GM18870 (cell line): ENCODE results near the gene IRF5.
A peak's percentile ranks its signal among the peaks of the same experiment; 100 is the strongest.
"Not testable (repeated sequence)": the region's sequence is repeated elsewhere in the genome, so short reads cannot be mapped to it uniquely, and the experiment has no call there.

Experiments used
- ATAC-seq: cut with Tn5 transposase; IDR thresholded peaks from one replicate; pipeline ENCODE4 v1.9.1; 2021; ENCODE audit warnings: moderate library complexity; ENCODE audit not compliant: unreplicated experiment

IRF5 gene

GRCh38 chr7:128938544-128939074 lies 882 bp downstream of the IRF5 start:
- ATAC-seq, result no peak

GRCh38 chr7:128939075-128939860 lies 1.5 kb downstream of the IRF5 start:
- ATAC-seq, result peak; percentile 20

GRCh38 chr7:128939861-128940410 lies 2.2 kb downstream of the IRF5 start:
- ATAC-seq, result peak; percentile 17

GRCh38 chr7:128940494-128941322 lies 3.0 kb downstream of the IRF5 start:
- peak; percentile 35 for ATAC-seq

DNA sequence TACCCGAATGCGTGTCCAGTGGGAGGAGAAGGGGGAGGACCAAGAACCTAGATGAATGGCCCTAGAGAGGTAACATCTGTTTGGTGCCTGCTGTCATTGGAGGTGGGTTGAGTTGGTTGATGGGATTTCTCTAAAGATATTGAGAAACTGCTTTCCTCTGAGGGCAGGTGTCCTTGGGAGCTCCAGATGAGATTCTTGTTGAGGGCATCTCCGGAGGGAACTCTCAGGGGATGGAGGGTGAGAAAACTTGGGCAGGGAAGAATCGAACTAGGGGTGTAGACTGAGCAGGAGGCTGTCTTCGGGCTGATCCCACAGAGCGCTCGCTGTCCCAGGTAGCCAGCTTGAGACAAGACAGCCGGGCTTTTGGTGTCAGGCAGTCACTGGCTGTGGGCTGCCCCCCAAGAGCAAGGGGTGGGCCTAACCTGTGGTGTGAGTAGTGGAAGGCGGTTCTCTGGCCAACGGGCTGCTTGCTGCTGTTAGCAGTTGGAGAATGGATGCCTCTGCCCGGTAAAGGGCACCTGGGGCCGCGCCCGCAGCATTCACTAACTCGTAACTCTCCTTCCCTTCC lies 3.7 kb downstream of the IRF5 start:
- no peak for ATAC-seq

DNA sequence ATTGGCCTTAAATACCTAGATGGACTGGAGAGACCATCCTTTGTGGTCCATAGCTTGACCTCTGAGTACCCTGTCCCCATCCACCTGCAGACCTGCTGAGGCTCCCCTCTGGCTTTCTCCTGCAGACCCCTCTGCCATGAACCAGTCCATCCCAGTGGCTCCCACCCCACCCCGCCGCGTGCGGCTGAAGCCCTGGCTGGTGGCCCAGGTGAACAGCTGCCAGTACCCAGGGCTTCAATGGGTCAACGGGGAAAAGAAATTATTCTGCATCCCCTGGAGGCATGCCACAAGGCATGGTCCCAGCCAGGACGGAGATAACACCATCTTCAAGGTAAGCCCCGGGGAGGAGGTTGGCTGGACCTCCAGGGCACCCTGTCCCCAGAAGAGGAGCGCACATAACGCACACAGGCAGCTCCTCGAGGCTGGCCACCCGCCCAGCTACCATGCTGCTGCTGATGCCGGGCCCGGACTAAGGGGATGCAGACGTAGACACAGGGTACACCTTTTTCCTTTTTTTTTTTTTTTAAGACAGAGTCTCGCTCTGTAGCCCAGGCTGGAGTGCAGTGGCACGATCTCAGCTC lies 4.3 kb downstream of the IRF5 start:
- no peak for ATAC-seq

GRCh38 chr7:128943251-128943650 lies 5.5 kb downstream of the IRF5 start:
- ATAC-seq, result not testable (repeated sequence)

- no peak for ATAC-seq
These were observed 6.9 kb downstream of the IRF5 start for GRCh38 chr7:128944487-128945236.

GRCh38 chr7:128945668-128946366 lies 8.1 kb downstream of the IRF5 start:
- no peak for ATAC-seq

- ATAC-seq, result no peak
These were observed 9.5 kb downstream of the IRF5 start for GRCh38 chr7:128946936-128947830.

GRCh38 chr7:128947854-128948253 lies 10.1 kb downstream of the IRF5 start:
- ATAC-seq, result no peak

DNA sequence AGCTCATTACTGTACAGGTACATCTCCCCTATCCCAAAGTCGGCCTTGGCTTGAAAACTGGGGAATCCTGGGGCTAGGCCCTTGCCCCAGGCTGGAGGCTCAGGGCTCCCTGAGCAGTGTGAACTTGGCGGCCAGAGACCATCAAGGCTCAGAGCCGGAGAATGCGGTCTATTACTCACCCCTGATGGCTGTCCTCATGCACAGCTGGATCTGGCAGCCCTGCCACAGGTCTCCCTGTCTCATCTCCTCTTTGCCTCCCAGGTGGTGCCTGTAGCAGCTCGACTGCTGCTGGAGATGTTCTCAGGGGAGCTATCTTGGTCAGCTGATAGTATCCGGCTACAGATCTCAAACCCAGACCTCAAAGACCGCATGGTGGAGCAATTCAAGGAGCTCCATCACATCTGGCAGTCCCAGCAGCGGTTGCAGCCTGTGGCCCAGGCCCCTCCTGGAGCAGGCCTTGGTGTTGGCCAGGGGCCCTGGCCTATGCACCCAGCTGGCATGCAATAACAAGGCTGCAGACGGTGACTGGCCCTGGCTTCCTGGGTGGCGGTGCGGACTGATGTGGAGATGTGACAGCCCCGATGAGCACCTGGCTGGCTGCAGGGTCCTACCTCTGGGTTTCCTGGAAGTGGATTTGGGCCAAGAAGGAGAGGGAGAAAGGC lies 10.7 kb downstream of the IRF5 start:
- ATAC-seq, result no peak

DNA sequence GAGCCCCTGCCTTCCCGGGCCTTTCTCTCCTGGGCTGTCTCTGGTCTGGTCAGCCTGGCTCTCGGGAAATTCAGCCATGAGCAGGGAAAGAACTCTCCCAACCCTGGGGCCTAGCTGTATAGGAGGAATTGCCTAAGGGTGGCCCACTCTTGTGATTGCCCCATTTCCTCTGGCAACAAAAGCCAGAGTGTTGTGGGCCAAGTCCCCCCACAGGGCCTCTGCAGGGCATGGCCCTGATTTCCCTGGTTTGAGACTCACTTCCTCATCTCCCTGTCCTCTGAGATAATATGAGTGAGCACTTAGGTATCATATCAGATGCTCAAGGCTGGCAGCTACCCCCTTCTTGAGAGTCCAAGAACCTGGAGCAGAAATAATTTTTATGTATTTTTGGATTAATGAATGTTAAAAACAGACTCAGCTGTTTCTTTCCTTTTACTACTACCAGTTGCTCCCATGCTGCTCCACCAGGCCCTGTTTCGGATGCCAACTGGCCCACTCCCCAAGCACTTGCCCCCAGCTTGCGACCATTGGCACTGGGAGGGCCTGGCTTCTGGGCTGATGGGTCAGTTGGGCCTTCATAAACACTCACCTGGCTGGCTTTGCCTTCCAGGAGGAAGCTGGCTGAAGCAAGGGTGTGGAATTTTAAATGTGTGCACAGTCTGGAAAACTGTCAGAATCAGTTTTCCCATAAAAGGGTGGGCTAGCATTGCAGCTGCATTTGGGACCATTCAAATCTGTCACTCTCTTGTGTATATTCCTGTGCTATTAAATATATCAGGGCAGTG lies 11.4 kb downstream of the IRF5 start:
- no peak for ATAC-seq

DNA sequence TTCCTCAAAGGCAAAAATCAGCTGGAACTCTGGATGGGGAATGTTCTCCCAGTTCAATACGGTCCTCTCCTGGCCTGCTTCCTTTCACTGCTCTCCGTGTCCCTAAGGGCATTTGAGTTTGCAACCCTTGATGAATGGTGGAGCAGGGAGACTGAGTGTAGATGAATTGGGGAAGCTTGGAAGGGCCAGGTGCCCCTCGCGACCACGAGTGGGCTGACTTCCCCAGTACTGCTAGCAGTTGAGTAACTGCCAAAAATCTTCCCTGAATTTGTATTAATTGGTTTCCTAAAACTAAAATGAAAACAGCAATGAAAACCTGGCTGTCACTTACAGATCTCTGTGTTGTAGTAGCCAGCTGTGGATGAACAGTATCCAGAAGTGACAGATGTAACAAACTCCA lies 13.6 kb downstream of the IRF5 start:
- no peak for ATAC-seq

DNA sequence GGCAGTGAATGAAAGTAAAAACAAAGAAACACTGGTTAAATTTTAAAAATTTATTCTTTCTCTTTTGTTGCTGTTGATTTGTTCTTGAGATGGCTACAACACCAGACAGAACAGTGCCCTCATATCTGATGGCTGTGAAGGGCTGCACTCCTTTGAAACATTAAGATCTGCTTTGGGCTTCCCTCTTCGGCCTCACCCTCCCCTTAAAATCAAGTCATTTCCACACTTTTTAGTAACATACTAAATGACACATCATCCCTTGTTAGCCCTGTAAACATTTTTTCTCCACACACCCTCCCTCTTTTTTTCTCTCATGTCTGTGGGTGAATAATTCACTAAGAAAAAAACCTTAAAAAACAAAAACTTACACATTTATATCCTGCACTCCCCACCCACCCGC lies 16.4 kb downstream of the IRF5 start:
- no peak for ATAC-seq

- no peak for ATAC-seq
These were observed 17.4 kb downstream of the IRF5 start for GRCh38 chr7:128954830-128955802.
